GM12872 (cell line): ENCODE data around the gene PCBP3.

ENCODE experiments used
- TF ChIP-seq, protein P1 (sequence below): IDR thresholded peaks from 3 replicates; pipeline ENCODE4 v1.5.1; 2011; ENCODE audit warnings: low read depth, mild to moderate bottlenecking, low read length, moderate library complexity; ENCODE audit not compliant: insufficient read depth

PCBP3 gene

DNA sequence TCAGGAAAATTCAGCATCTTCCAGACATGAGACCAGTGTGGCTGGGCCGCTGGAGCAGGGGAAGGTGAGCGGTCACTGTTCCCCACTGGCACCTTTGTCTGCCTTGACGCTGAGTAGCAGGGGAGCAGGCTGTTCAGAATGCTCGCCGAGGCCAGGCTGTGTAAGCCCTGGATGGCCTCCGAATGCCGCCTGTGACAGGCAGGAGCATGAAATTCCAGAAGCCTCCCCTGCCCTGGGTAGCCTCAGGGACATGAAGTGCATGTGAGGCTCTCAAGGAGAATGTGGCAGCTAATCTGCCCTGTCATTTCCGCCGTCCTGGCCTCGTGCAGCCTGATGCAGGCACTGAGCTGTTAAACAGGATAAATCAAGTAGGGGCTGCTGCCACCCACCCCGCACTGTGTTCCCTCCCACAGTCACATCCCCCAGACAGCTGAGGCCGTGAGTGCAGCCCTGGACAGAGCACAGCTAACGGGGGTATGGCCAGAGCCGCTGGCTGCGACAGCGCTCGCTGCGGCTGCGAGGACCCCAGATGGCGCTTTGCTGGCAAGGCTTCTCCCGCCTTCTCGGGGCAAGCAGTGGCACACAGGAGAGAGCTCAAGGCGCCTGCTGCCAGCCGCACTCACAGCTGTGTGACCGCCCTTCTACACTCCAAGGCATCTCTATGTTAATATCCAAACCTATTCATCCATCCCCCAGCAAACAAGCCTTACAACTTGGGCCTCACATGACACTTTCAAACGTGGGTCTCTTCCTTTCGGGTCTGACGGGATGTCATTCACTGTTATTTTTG is 233.1 kb downstream of the PCBP3 start:
- TF ChIP-seq, protein P1, sequence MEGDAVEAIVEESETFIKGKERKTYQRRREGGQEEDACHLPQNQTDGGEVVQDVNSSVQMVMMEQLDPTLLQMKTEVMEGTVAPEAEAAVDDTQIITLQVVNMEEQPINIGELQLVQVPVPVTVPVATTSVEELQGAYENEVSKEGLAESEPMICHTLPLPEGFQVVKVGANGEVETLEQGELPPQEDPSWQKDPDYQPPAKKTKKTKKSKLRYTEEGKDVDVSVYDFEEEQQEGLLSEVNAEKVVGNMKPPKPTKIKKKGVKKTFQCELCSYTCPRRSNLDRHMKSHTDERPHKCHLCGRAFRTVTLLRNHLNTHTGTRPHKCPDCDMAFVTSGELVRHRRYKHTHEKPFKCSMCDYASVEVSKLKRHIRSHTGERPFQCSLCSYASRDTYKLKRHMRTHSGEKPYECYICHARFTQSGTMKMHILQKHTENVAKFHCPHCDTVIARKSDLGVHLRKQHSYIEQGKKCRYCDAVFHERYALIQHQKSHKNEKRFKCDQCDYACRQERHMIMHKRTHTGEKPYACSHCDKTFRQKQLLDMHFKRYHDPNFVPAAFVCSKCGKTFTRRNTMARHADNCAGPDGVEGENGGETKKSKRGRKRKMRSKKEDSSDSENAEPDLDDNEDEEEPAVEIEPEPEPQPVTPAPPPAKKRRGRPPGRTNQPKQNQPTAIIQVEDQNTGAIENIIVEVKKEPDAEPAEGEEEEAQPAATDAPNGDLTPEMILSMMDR: no peak

DNA sequence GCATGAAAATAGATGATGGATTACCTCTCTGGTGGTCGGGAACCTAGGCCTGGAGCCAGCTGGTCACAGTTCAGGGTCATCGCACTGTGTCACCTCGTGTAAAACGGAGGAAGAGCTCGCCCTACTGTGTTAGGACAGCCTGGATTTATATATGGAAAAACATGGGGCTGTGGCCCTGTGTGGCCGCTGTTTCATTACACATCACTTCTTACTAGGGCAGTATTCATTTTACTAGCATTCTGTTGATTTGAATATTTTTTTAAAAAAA is 233.6 kb downstream of the PCBP3 start:
- TF ChIP-seq, protein P1: no peak

DNA sequence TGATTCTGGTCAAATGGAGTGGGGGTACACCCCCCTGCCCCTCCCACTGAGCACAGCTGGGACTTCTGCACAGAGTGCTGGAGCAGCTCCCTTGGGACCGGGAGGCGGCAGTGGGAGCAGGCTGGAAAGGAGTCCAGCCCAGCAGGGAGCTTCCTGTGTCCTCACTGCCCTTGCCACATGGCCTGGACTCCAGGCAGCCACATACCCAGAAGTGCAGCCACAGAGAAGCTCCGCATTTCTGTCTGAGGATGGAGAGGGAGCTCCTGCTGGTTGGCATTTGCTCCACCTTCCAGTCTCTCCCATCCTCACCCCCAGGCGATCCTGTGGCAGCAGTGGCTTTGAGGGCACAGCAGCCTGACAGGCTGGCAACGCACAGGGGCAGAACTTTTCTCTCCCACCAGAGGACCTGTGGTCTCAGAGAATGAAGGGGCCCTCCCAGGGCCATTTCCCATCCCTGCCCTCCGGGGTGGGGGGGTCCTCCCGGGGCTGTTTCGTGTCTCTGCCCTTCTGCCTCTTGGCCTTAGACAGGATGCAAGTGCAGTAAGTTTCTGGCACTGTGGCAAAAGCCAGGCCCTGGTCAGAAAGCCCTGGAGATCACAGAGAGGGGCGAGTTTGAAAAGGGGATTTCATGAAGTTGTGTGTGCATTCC is 234.4 kb downstream of the PCBP3 start:
- TF ChIP-seq, protein P1: no peak

DNA sequence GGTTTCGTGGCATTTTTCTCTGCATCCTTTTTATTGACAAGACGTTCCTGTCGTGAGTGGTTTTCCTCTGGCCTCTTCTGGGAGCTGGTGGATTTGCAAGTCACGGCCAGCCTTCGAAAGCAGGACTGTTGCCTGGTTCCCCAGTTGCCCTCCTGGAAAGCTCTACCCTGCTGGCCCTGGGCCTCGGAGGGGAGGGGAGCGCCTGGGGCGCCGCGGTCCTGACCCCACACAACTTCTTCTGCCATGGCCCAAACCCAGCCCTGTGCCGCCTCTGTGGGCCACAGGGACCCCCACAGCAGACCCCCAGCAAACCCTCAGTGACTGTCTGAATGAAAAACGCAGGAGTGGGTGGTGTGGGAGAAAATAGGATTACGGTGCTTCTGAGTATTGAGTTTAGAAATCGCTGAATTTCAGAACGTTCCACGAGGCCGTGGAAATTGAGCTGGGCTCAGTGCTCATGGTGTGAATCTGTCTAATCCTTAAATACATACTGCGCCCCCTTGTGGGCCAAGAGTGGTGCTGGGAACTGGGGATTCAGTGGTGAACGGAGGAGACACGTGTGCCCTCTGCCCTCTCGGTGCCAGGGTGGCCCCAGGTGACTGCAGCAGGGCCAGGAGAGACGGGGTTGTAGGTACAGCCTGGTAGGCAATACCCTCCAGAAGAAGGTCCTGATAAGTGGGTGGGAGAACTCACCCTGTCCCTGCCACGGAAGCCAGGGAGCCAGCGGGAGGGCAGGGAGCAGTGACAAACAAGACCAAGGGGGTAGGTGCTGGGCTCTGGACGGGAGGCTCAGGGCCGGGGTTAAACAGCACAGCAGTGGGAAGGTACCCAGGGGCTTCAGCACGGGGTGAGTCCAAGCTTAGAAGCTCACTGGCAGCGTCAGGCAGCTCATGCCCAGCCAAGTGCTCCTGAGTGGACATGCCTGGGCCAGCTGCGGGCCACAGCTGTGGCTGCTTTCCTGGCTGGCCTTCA is 236.9 kb downstream of the PCBP3 start:
- TF ChIP-seq, protein P1: peak; percentile 76

DNA sequence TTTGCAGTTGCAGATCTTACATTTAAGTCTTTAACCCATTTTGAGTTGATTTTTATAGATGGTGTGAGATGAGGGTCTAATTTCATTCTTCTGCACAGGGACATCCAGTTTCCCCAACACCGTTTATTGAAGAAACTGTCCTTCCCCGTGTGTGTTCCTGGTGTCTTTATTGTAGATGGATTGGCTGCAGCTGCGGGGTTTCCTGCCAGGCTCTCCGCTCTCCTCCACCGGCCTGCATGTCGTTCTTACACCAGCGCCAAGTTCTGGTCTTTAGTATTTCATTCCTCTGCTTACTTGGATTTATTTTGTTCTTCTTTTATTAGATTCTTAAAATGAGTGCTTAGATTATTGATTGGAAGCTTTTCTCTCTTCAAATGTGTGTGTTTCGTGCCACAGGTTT is 239.1 kb downstream of the PCBP3 start:
- TF ChIP-seq, protein P1: no peak

DNA sequence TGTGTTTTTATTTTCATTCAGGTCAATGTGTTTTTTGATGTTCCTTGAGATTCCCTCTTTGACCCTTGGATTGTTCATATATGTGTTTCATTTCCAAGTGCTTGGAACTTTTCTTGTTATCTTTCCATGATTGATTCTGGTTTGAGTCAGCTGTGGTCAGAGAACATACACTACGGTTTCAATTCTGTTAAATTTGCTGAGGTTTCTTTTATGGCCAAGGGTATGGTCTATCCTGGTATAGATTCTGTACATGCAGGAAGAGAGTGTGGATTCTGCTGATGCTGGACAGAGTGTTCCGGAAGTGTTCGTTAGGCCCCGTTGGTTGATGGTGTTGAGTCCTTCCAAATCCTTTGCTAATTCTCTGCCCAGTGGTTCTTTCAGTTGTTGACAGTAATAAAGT is 239.6 kb downstream of the PCBP3 start:
- TF ChIP-seq, protein P1: no peak

DNA sequence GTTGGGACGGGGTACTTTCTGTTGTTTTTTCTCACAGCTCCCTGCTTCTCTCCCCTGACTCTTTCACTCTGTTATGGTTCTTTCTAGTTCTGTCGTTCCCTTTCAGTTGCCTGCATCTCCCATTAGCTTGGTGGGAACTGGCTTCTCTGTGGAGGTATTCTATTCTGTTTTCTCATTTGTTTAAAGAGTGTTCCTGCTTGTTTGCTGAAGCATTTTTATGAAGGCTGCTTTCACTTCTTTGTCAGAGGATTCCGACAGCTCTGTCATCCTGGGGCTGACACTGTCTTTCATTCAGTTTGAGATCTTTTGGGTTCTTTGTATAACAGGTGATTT is 242.0 kb downstream of the PCBP3 start:
- TF ChIP-seq, protein P1: no peak
